Omental fat pad (tissue), 4 donors: ENCODE data around the gene ACAD8. TPM values are rescaled to one million over a fixed set of nuclear protein-coding genes. Genes with fewer than 3 reads are reported as not detected.

ENCODE experiments used
- ATAC-seq: fragments of 150-250 bp; one replicate; pipeline ENCODE4 v1.9.1; 2016; ENCODE audit warnings: mild to moderate bottlenecking, moderate library complexity; ENCODE audit not compliant: low FRiP score
- DNase-seq: peaks from one replicate; pipeline ENCODE4 v3.0.0-alpha.2; 2019; ENCODE audit warnings: low spot score
- total RNA-seq, 4 donors: library from RNA; depleted of rRNA; stranded (reverse); fragments of >200 nt; gene quantifications; one replicate each; pipeline ENCODE4 v1.1.0, GENCODE V29; 2016
- TF ChIP-seq, protein P1 (sequence below), 3 donors: fragments of 450-650 bp; IDR thresholded peaks; one replicate each; pipeline ENCODE4 v1.5.1; 2016 to 2017; ENCODE audit warnings: antibody characterized with exemption in 3 of 3, mild to moderate bottlenecking in 3 of 3, moderate library complexity in 2 of 3

ACAD8 gene
- total RNA-seq, result 10 to 100 TPM; 21.4 to 33.4 (median 28.2) TPM

DNA sequence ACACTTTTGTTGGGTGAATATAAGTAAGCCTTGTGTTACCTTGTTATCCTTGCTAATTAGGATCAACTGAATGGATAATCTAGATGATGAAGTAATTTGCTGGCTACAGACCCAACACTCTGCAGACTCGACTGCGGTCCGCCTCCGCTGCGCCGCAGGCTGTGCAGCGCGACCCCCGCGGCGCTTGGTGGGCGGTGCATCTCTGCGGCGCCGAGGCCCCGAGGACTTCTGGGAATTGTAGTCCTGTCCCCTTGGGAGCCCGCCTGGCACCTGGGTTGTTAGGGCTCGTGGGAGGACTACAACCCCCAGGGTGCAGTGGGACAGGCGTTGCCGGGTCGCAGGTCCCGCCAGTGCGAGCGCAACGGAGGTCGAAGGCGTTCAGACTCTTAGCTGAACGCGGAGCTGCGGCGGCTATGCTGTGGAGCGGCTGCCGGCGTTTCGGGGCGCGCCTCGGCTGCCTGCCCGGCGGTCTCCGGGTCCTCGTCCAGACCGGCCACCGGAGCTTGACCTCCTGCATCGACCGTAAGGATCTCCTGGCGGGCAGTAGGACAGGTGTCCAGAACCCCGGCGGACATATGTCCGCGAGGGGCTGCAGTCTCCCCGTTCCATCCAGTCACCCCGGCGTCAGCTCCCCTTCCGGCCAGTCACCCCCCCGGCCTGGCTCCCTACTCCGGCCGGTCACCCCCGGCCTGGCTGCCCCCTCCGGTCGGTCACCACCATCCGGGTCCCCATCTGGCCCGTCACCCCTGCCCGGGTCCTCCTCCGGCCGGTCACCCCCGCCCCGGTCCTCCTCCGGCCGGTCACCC is at the start of gene ACAD8, which contains the start of gene THYN1:
Gene ACAD8 (plus strand): TSS at position 381 of the 806 bp plus-strand sequence. CDS start 33 bp downstream, at position 414.
Gene THYN1 (minus strand): TSS at position 165 of the 806 bp plus-strand sequence. CDS start 470 bp downstream, outside the sequence.
- TF ChIP-seq, protein P1, sequence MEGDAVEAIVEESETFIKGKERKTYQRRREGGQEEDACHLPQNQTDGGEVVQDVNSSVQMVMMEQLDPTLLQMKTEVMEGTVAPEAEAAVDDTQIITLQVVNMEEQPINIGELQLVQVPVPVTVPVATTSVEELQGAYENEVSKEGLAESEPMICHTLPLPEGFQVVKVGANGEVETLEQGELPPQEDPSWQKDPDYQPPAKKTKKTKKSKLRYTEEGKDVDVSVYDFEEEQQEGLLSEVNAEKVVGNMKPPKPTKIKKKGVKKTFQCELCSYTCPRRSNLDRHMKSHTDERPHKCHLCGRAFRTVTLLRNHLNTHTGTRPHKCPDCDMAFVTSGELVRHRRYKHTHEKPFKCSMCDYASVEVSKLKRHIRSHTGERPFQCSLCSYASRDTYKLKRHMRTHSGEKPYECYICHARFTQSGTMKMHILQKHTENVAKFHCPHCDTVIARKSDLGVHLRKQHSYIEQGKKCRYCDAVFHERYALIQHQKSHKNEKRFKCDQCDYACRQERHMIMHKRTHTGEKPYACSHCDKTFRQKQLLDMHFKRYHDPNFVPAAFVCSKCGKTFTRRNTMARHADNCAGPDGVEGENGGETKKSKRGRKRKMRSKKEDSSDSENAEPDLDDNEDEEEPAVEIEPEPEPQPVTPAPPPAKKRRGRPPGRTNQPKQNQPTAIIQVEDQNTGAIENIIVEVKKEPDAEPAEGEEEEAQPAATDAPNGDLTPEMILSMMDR (IDR thresholded peaks at IDR 0.05), result no peak
- DNase-seq (peak; percentile 86), ATAC-seq (peak; percentile 100)

DNA sequence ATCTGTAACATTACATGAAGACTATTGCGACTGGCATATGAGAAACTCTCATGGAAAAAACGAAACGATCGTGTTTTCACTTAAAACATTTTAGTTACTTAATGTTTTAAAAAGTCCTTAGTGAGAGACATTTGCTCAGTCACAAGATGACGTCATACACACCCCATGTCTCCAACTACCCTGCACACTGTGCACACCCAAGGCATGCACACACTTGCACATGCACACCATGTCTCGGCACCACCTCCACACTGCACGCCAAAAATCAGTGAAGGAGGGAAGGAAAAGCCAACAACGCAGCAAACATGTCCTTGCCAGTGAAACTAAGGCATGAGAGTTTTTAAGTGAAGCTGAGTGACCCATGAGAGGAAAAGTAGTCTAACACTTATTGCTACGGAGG is 47.6 kb upstream of the ACAD8 start:
- TF ChIP-seq, protein P1 (IDR thresholded peaks at IDR 0.05), result no peak
- ATAC-seq, result no peak
- DNase-seq, result no peak

DNA sequence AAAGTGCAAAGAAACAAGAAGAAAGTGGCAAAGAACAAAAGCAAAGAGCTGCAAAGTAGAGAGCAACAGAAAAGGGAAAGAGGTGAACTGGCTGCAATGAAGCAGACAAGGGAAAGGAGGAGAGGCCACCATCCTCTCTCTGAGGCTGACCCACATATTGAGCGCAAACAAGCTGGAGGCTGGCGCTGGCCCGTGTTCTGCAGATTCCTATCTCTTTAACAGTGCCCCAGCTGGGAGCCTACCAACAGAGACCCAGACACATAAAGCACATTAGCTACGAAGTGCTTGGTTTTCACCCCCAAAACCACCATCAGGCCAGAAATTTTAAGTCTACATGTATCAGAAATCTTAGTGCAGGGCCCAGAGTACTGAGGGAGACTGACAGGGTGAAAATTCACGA is 47.2 kb upstream of the ACAD8 start:
- ATAC-seq, result no peak
- DNase-seq, result no peak
- TF ChIP-seq, protein P1 (IDR thresholded peaks at IDR 0.05), result no peak

DNA sequence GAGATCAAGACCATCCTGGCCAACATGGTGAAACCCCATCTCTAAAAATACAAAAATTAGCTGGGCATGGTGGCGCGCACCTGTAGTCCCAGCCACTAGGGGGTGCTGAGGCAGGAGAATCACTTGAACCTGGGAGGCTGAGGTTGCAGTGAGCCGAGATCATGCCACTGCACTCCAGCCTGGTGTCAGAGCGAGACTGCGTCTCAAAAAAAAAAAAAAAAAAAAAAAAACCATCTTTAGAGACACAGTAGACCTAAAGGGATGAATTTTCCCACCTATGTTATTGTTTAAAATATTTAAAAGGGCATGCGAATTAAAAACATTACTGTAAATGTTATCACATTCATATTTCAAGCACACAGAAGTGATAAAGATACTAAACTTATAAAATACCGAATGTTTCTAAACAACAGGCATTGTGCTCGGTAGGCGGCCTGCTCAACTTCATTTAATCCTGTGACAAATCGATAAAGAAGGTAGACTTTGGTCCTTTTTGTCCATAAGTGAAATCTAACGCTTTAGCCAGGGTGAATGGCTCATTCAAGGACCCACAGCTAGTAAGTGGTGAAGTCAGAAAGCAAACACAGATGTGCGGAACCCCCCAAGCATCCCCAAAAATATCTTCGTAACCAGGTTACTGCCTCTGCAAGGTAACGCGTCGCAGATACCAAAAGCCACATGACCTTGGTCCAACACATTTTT is 45.7 kb upstream of the ACAD8 start:
- ATAC-seq, result no peak
- TF ChIP-seq, protein P1 (IDR thresholded peaks at IDR 0.05), result peak in 1 of 3 donors; percentile 40
- DNase-seq, result no peak

DNA sequence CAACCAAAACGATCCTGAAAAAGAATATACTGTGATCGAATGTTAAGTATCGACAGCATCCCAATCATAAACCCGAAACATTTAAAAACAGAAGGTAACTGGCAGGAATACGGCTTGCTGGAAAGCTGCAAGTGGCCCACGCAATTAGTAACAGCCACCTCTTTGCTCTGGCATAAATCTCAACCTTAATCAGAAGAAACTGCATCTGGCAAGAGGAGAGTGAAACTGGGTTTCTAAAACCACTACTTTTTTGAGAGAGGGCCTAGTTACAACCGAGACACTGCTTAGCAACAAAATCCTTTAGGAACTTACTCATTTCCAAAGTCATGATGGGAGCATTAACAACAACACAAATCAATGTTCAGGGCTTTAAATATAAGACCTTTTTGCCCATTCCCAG is 37.5 kb upstream of the ACAD8 start:
- ATAC-seq, result no peak
- TF ChIP-seq, protein P1 (IDR thresholded peaks at IDR 0.05), result no peak
- no peak for DNase-seq

DNA sequence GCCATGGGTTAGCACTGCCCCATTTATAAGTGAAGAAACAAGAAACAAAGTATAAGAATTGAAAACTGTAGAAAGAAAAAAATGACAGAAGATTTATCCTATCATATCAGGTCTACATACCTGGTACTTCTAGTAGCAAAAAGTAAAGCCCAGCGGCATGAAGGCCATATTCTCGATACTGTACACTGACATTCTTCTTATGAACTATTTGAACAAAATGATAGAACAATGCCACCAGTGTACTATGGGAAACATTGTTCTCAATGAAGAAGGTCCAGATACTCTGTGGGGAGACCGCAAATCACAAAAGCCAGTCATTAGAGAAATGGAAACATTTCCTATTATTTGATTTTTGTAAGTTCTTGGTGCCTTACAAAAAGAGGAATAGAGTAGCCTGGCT is 36.6 kb upstream of the ACAD8 start:
- TF ChIP-seq, protein P1 (IDR thresholded peaks at IDR 0.05), result no peak
- DNase-seq (no peak), ATAC-seq (no peak)
